Measurements from ENCODE around the gene FBXW7. TPM values are rescaled to one million over a fixed set of nuclear protein-coding genes. Genes with fewer than 3 reads are reported as not detected.

FBXW7 gene
- total RNA-seq, 3 donors from 2014 or later: 55.7 to 247 (median 117) TPM

GRCh38 chr4:152363904-152364303 is 172.0 kb downstream of the FBXW7 start:
- Histone ChIP-seq H3K4me1 (no peaks in the 10 kb centered on the region), H3K27me3 (no peaks in the 10 kb centered on the region), H3K4me3 (no peak overlapping the region), H3K9me3 (no peaks in the 10 kb centered on the region), H3K27ac (no peak overlapping the region), H3K36me3 (no peaks in the 10 kb centered on the region)
- TF ChIP-seq CTCF (IDR thresholded peaks at IDR 0.05) (no peak), POLR2AphosphoS5 (IDR thresholded peaks at IDR 0.05) (no peak), POLR2A (IDR thresholded peaks at IDR 0.05) (no peak)
- no peak for DNase-seq (ENCODE audit: low spot score in 2 of 2)
- intact Hi-C loops (cut with DNase I; ENCODE audit: low total_unique reads): no loop called here

GRCh38 chr4:152363086-152363485 is 172.8 kb downstream of the FBXW7 start:
- no peak for TF ChIP-seq CTCF (IDR thresholded peaks at IDR 0.05)
- TF ChIP-seq POLR2A (IDR thresholded peaks at IDR 0.05): no peak
- no peak for TF ChIP-seq POLR2AphosphoS5 (IDR thresholded peaks at IDR 0.05)
- intact Hi-C loops (cut with DNase I; ENCODE audit: low total_unique reads): no loop called here
- no peak for DNase-seq (ENCODE audit: low spot score in 2 of 2)

GRCh38 chr4:152360045-152360410 is 175.9 kb downstream of the FBXW7 start:
- TF ChIP-seq CTCF (IDR thresholded peaks at IDR 0.05) (no peak), POLR2A (IDR thresholded peaks at IDR 0.05) (no peak), POLR2AphosphoS5 (IDR thresholded peaks at IDR 0.05) (no peak)
- intact Hi-C loops (cut with DNase I; ENCODE audit: low total_unique reads): no loop called here
- no peak overlapping the region for H3K4me3 ChIP-seq
- H3K9me3 ChIP-seq: no peaks in the 10 kb centered on the region
- H3K36me3 ChIP-seq: no peaks in the 10 kb centered on the region
- no peak for DNase-seq (ENCODE audit: low spot score in 2 of 2)
- no peak overlapping the region for H3K27ac ChIP-seq
- no peaks in the 10 kb centered on the region for H3K4me1 ChIP-seq
- H3K27me3 ChIP-seq: no peaks in the 10 kb centered on the region

More at GRCh38 chr4:152363086-152363485, 172.8 kb downstream of the FBXW7 start:
- H3K27ac ChIP-seq: no peak overlapping the region
- H3K4me1 ChIP-seq: no peaks in the 10 kb centered on the region
- no peaks in the 10 kb centered on the region for H3K9me3 ChIP-seq
- no peaks in the 10 kb centered on the region for H3K36me3 ChIP-seq
- H3K4me3 ChIP-seq: no peak overlapping the region
- H3K27me3 ChIP-seq: no peaks in the 10 kb centered on the region

- TF ChIP-seq POLR2AphosphoS5 (IDR thresholded peaks at IDR 0.05) (no peak), POLR2A (IDR thresholded peaks at IDR 0.05) (no peak), CTCF (IDR thresholded peaks at IDR 0.05) (no peak)
- Histone ChIP-seq H3K27me3 (no peaks in the 10 kb centered on the region), H3K4me1 (no peaks in the 10 kb centered on the region), H3K4me3 (no peak overlapping the region), H3K36me3 (no peaks in the 10 kb centered on the region), H3K27ac (no peak overlapping the region), H3K9me3 (no peaks in the 10 kb centered on the region)
- no peak for DNase-seq (ENCODE audit: low spot score in 2 of 2)
- intact Hi-C loops (cut with DNase I; ENCODE audit: low total_unique reads): no loop called here
Observed at GRCh38 chr4:152359208-152360044, 176.5 kb downstream of the FBXW7 start.

- no peak for DNase-seq (ENCODE audit: low spot score in 2 of 2)
- Histone ChIP-seq H3K27me3 (no peaks in the 10 kb centered on the region), H3K27ac (no peak overlapping the region), H3K4me1 (no peaks in the 10 kb centered on the region), H3K36me3 (no peaks in the 10 kb centered on the region), H3K9me3 (no peaks in the 10 kb centered on the region), H3K4me3 (no peak overlapping the region)
- intact Hi-C loops (cut with DNase I; ENCODE audit: low total_unique reads): no loop called here
- TF ChIP-seq CTCF (IDR thresholded peaks at IDR 0.05) (no peak), POLR2AphosphoS5 (IDR thresholded peaks at IDR 0.05) (no peak), POLR2A (IDR thresholded peaks at IDR 0.05) (no peak)
Observed at GRCh38 chr4:152357206-152357605, 178.7 kb downstream of the FBXW7 start.

All from breast epithelium (tissue), 4 donors.